Measurements from ENCODE around the gene CARS1. TPM values are rescaled to one million over a fixed set of nuclear protein-coding genes. Genes with fewer than 3 reads are reported as not detected.

CARS1 gene
- total RNA-seq, 3 donors from 2014 or later, result 40.9 to 61.0 (median 43.3) TPM

DNA sequence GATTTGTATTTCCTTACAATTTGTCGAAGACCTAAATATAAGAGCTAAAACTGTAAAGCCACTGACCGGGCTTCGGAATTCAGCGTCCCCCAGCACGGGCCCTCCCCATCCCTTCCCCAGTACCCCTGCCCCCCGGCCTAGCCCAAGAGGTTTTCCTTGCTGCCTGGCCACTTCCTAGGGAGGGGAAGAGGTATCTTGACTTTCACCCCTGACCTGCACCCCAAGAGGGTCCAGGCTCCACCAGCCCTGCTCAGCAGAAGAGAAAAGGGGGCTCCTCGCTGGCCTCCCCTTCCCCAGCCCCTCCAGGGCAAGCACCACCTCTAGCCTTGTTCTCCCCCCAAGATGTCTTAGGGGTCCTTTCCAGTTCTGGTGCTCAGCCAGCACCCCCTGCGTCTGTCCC lies 26.1 kb upstream of the CARS1 start:
- ATAC-seq (no peak), DNase-seq (no peak)
- intact Hi-C loops (cut with DNase I, micrococcal nuclease), result no loop called here
- TF ChIP-seq, protein P1, sequence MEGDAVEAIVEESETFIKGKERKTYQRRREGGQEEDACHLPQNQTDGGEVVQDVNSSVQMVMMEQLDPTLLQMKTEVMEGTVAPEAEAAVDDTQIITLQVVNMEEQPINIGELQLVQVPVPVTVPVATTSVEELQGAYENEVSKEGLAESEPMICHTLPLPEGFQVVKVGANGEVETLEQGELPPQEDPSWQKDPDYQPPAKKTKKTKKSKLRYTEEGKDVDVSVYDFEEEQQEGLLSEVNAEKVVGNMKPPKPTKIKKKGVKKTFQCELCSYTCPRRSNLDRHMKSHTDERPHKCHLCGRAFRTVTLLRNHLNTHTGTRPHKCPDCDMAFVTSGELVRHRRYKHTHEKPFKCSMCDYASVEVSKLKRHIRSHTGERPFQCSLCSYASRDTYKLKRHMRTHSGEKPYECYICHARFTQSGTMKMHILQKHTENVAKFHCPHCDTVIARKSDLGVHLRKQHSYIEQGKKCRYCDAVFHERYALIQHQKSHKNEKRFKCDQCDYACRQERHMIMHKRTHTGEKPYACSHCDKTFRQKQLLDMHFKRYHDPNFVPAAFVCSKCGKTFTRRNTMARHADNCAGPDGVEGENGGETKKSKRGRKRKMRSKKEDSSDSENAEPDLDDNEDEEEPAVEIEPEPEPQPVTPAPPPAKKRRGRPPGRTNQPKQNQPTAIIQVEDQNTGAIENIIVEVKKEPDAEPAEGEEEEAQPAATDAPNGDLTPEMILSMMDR (IDR thresholded peaks at IDR 0.05), result no peak
- no peaks in the 10 kb centered on the region for H3K9me3 ChIP-seq
- no peak overlapping the region for H3K4me3 ChIP-seq
- H3K36me3 ChIP-seq (ENCODE audit: low read depth), result no peaks in the 10 kb centered on the region
- no peaks in the 10 kb centered on the region for H3K4me1 ChIP-seq (ENCODE audit: low read depth)

DNA sequence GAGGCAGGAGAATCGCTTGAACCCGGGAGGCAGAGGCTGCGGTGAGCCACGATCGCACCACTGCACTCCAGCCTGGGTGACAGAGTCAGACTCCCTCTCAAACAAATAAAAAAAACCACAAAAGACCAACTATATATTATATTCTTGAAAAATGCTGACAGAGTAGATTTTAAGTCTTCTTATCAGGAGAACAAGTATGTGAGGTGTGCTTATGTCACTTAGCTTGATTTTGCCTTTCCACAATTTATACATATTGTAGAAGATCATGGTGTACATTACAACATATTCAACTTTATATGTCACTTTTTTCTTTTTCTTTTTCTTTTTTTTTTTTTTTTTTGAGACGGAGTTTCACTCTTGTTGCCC lies 24.1 kb upstream of the CARS1 start:
- no peaks in the 10 kb centered on the region for H3K4me1 ChIP-seq (ENCODE audit: low read depth)
- no peaks in the 10 kb centered on the region for H3K36me3 ChIP-seq (ENCODE audit: low read depth)
- DNase-seq (no peak), ATAC-seq (no peak)
- no peak overlapping the region for H3K4me3 ChIP-seq
- intact Hi-C loops (cut with DNase I, micrococcal nuclease), result no loop called here
- TF ChIP-seq, protein P1 (IDR thresholded peaks at IDR 0.05), result no peak
- H3K9me3 ChIP-seq, result no peaks in the 10 kb centered on the region

DNA sequence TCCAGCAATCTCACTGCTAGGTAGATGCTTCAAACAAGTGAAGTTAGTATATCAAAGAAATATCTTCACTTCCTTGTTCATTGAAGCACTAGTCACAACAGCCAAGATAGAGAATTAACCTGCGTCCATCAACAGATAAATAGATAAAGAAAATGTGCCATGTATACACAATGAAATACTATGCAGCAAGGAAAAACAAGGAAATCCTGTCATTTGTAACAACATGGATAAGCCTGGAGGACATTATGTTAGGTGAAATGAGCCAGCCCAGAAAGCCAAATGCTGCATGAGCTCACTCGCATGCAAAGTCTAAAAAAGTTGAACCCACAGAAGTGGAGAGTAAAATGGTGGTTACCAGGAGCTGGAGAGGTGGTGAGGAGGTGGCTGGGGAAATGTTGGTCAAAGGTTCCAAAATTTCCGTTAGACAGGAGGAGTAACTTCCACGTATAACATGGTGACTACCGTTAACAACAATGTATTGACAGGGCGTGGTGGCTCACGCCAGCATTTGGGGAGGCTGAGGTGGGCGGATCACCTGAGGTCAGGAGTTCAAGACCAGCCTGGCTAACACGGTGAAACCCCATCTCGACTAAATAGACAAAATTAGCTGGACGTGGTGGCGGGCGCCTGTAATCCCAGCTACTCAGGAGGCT lies 23.6 kb upstream of the CARS1 start:
- Histone ChIP-seq H3K36me3 (ENCODE audit: low read depth) (no peaks in the 10 kb centered on the region), H3K4me1 (ENCODE audit: low read depth) (no peaks in the 10 kb centered on the region), H3K9me3 (no peaks in the 10 kb centered on the region), H3K4me3 (no peak overlapping the region)
- TF ChIP-seq, protein P1 (IDR thresholded peaks at IDR 0.05), result no peak
- no peak for DNase-seq
- no peak for ATAC-seq
- intact Hi-C loops (cut with DNase I, micrococcal nuclease), result no loop called here

DNA sequence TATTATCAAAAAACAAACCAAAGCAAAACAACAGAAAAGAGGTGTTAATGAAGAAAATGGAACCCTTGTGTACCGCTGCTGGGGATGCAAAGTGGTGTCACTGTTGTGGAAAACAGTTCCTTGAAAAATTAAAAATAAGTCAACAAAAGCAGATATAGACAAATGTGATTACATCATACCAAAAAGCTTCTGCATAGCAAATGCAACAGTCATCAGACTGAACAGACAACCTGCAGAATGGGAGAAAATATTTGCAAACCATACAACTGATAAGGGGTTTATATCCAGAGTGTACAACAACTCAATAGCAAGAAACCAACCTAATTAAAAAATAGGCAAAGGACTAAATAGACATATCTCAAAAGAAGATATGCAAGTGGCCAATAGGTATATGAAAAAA lies 22.9 kb upstream of the CARS1 start:
- Histone ChIP-seq H3K4me1 (ENCODE audit: low read depth) (no peaks in the 10 kb centered on the region), H3K4me3 (no peak overlapping the region), H3K36me3 (ENCODE audit: low read depth) (no peaks in the 10 kb centered on the region), H3K9me3 (no peaks in the 10 kb centered on the region)
- DNase-seq, result no peak
- no peak for ATAC-seq
- TF ChIP-seq, protein P1 (IDR thresholded peaks at IDR 0.05), result no peak
- intact Hi-C loops (cut with DNase I, micrococcal nuclease), result no loop called here

DNA sequence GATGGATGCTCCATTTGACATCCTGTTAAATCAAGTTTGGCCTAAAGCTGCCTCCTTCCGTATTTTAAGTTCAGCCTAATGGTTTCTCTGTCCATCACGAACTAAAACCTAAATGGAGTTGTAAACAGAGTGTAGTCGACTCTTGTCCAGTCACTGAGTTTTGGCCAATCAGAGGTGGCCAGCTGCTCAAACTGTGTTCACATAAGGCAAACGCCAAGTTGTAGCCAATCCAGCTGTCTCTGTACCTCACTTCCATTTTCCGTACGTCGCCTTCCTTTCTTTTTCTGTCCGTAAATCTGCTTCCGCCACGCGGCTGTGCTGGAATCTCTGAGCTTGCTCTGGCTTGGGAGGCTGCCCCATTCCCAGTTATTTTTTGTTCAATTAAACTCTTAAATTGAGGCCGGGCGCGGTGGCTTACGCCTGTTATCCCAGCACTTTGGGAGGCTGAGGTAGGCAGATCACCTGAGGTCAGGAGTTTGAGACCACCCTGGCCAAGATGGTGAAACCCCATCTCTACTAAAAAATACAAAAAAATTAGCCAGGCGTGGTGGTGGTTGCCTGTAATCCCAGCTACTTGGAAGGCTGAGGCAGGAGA lies 20.7 kb upstream of the CARS1 start:
- TF ChIP-seq, protein P1 (IDR thresholded peaks at IDR 0.05), result no peak
- DNase-seq (no peak), ATAC-seq (no peak)
- H3K36me3 ChIP-seq (ENCODE audit: low read depth), result no peaks in the 10 kb centered on the region
- intact Hi-C loops (cut with DNase I, micrococcal nuclease), result no loop called here
- H3K4me1 ChIP-seq (ENCODE audit: low read depth), result no peaks in the 10 kb centered on the region
- H3K9me3 ChIP-seq, result no peaks in the 10 kb centered on the region
- H3K4me3 ChIP-seq, result no peak overlapping the region

Data from mucosa of descending colon (tissue), 3 donors.